H1 (cell line): ENCODE measurements around the gene ME1. TPM values are rescaled to one million over a fixed set of nuclear protein-coding genes. Genes with fewer than 3 reads are reported as not detected.

Source experiments
- ASH2L ChIP-seq: fragments of 200-600, 300-600 bp; sonication (generic); IDR thresholded peaks from one replicate; pipeline ENCODE4 v1.7.1; 2017; ENCODE audit warnings: low read length
- CHD7 ChIP-seq: fragments of 300-600 bp; sonication (generic); IDR thresholded peaks from 2 replicates; pipeline ENCODE4 v1.7.1; 2012; ENCODE audit warnings: low read length, moderate library complexity, mild to moderate bottlenecking, inconsistent platforms; ENCODE audit not compliant: insufficient replicate concordance
- EZH2 ChIP-seq: fragments of 200-600 bp; sonication (generic); IDR thresholded peaks from 2 replicates; pipeline ENCODE4 v1.7.1; 2012; ENCODE audit warnings: low read depth, mild to moderate bottlenecking, moderate library complexity, low read length, inconsistent platforms; ENCODE audit not compliant: severe bottlenecking
- HDAC2 ChIP-seq, 2 experiments: fragments of 300-600 bp in 1 of 2; sonication (generic) in 1 of 2; IDR thresholded peaks; 2 replicates each; pipeline ENCODE4 v1.6.1; 2011 to 2012; ENCODE audit warnings: low read depth in 2 of 2, low read length in 2 of 2, mild to moderate bottlenecking in 2 of 2, moderate library complexity in 2 of 2, borderline replicate concordance in 1 of 2, inconsistent platforms in 1 of 2
- HDAC6 ChIP-seq: IDR thresholded peaks from one replicate; pipeline ENCODE4 v1.7.1; 2012; ENCODE audit warnings: low read depth, mild to moderate bottlenecking, inconsistent platforms, low read length, moderate library complexity
- MAFK ChIP-seq: IDR thresholded peaks from 2 replicates; pipeline ENCODE4 v1.6.1; 2012; ENCODE audit warnings: low read depth, mild to moderate bottlenecking, improper control_type of control experiment, low read length
- POLR2A ChIP-seq, 2 experiments: IDR thresholded peaks; 1 replicate in 1 of 2; 2 replicates in 1 of 2; pipeline ENCODE4 v1.6.1; 2011; ENCODE audit warnings: low read depth in 2 of 2, low read length in 2 of 2, mild to moderate bottlenecking in 2 of 2; ENCODE audit errors: control extremely low read depth in 1 of 2
- POLR2AphosphoS5 ChIP-seq: IDR thresholded peaks from 2 replicates; pipeline ENCODE4 v1.6.1; 2011; ENCODE audit warnings: low read depth, low read length
- TAF7 ChIP-seq: optimal IDR thresholded peaks from 2 replicates; pipeline ENCODE3; 2011; ENCODE audit warnings: low read depth, mild to moderate bottlenecking, inconsistent platforms, low read length, moderate library complexity, borderline replicate concordance
- polyA plus RNA-seq, 7 experiments: library from polyadenylated mRNA; depleted of rRNA in 3 of 7; stranded (reverse) in 5 of 7; unstranded in 2 of 7; fragments of >200 nt in 5 of 7; fragments of 200-250 nt in 2 of 7; gene quantifications; 1 replicate in 5 of 7; 2 replicates in 1 of 7; 4 replicates in 1 of 7; pipeline versions ENCODE4 v1.2.1 to v1.2.3, GENCODE V29; 2011 to 2013; ENCODE audit warnings: missing spikeins in 2 of 7, mixed read lengths in 2 of 7
- total RNA-seq: library from RNA; stranded (reverse); fragmentation: NEBNext Ultra II Directional; extraction: Animal tissue kit (Norgen Biotek cat#: 25700); gene quantifications from 2 replicates; pipeline ENCODE4 v1.2.1, GENCODE V29; 2021

Gene ME1
- total and polyA plus RNA-seq, 2 of the 8 experiments (the other 6 are each of a cell fraction or from before 2014, with no cell fraction given) = 1.3 to 3.9 TPM

DNA sequence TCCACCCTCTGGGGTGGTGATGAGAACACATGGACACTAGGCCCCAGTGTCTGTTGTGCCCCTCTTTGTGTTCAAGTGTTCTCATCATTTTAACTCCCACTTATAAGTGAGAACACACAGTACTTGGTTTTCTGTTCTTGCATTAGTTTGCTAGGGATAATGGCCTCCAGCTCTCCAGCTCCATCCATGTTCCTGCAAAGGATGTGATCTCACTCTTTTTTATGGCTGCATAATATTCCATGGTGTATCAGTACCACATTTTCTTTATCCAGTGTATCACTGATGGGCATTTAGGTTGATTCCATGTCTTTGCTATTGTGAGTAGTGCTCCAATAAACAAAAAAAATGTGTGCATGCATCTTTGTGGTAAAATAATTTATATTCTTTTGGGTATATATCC, 170.3 kb downstream of the ME1 start (continued):
- TF ChIP-seq CHD7 (no peak), EZH2 (no peak), ASH2L (no peak), HDAC6 (no peak), POLR2AphosphoS5 (no peak), POLR2A (IDR thresholded peaks at IDR 0.05; ENCODE audit: control extremely low read depth in 1 of 2, low read depth in 2 of 2, low read length in 2 of 2) (no peak), HDAC2 (IDR thresholded peaks at IDR 0.05; ENCODE audit: borderline replicate concordance in 1 of 2, low read depth in 2 of 2, low read length in 2 of 2) (no peak), MAFK (no peak), TAF7 (no peak)
